ENCODE data around the gene ASB3. TPM values are rescaled to one million over a fixed set of nuclear protein-coding genes. Genes with fewer than 3 reads are reported as not detected.

ASB3 gene
- total RNA-seq, 1 donor from 2014 or later, result 47.7 TPM

DNA sequence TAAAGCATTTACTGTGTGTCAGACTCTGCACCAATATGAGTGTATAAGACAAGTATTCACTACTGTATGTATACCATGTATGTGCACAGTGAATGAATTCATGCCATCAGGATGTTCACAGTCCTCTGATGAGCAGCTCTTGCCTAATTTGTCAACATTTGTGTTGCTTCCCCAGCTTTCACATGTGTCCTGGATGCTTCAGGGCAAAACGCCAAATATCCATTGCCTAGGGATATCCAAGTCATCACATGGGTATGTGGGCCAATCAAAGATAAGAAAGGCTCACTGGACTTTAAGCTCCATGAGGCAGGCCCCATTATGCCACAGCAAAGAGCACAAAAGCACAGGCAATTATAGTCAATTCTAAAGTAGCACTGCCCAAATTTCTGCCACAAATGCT is 153.3 kb downstream of the ASB3 start:
- Mint-ChIP-seq H3K9me3 (no peaks in the 10 kb centered on the region), H3K36me3 (no peaks in the 10 kb centered on the region), H3K27me3 (no peaks in the 10 kb centered on the region), H3K4me1 (ENCODE audit: unreplicated experiment) (no peaks in the 10 kb centered on the region), H3K27ac (no peak overlapping the region), H3K4me3 (no peak overlapping the region)
- TF ChIP-seq, protein P1, sequence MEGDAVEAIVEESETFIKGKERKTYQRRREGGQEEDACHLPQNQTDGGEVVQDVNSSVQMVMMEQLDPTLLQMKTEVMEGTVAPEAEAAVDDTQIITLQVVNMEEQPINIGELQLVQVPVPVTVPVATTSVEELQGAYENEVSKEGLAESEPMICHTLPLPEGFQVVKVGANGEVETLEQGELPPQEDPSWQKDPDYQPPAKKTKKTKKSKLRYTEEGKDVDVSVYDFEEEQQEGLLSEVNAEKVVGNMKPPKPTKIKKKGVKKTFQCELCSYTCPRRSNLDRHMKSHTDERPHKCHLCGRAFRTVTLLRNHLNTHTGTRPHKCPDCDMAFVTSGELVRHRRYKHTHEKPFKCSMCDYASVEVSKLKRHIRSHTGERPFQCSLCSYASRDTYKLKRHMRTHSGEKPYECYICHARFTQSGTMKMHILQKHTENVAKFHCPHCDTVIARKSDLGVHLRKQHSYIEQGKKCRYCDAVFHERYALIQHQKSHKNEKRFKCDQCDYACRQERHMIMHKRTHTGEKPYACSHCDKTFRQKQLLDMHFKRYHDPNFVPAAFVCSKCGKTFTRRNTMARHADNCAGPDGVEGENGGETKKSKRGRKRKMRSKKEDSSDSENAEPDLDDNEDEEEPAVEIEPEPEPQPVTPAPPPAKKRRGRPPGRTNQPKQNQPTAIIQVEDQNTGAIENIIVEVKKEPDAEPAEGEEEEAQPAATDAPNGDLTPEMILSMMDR (conservative IDR thresholded peaks at IDR 0.05), result no peak
- no peak for DNase-seq (ENCODE audit: extremely low spot score, unreplicated experiment)

DNA sequence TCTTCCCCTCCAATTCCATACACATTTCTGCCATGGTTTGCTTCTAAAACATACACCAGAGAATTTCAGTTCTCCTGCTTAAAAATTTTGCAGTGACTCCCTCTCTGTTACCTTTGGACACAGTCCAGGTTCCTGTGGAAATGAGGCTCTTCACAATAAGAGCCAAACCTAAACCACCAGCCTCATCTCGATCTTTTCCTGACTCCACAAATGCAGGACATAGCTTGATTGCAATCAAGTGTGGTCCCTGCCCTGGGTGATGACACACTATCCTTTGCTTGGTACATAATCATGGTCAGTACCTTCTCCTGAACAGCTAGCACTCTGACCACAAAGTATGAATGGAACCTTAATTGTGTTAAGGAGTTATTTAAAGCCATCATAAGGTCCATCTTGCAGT is 154.0 kb downstream of the ASB3 start:
- DNase-seq (ENCODE audit: extremely low spot score, unreplicated experiment), result no peak
- H3K4me3 Mint-ChIP-seq, result no peak overlapping the region
- H3K9me3 Mint-ChIP-seq, result no peaks in the 10 kb centered on the region
- no peaks in the 10 kb centered on the region for H3K27me3 Mint-ChIP-seq
- no peaks in the 10 kb centered on the region for H3K4me1 Mint-ChIP-seq (ENCODE audit: unreplicated experiment)
- TF ChIP-seq, protein P1 (conservative IDR thresholded peaks at IDR 0.05), result no peak
- no peaks in the 10 kb centered on the region for H3K36me3 Mint-ChIP-seq
- H3K27ac Mint-ChIP-seq, result no peak overlapping the region

DNA sequence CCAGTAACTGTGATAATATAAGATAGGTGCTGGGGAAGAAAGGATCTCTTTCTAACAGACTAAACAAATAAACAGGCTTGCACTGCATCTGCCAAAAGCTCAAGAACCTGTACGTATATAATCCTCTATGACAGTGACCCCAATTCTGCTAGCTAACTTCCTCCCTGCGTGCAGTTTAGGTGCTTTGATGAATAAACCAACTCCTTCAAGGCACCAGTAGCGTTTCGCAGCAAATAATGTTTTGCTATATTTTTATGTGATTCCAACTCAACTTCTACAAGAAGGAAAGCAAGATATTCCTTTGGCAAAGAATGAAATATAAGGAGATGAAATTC is 154.7 kb downstream of the ASB3 start:
- H3K9me3 Mint-ChIP-seq, result no peaks in the 10 kb centered on the region
- no peak overlapping the region for H3K27ac Mint-ChIP-seq
- H3K27me3 Mint-ChIP-seq, result no peaks in the 10 kb centered on the region
- TF ChIP-seq, protein P1 (conservative IDR thresholded peaks at IDR 0.05), result no peak
- no peaks in the 10 kb centered on the region for H3K36me3 Mint-ChIP-seq
- no peak for DNase-seq (ENCODE audit: extremely low spot score, unreplicated experiment)
- no peak overlapping the region for H3K4me3 Mint-ChIP-seq
- no peaks in the 10 kb centered on the region for H3K4me1 Mint-ChIP-seq (ENCODE audit: unreplicated experiment)

DNA sequence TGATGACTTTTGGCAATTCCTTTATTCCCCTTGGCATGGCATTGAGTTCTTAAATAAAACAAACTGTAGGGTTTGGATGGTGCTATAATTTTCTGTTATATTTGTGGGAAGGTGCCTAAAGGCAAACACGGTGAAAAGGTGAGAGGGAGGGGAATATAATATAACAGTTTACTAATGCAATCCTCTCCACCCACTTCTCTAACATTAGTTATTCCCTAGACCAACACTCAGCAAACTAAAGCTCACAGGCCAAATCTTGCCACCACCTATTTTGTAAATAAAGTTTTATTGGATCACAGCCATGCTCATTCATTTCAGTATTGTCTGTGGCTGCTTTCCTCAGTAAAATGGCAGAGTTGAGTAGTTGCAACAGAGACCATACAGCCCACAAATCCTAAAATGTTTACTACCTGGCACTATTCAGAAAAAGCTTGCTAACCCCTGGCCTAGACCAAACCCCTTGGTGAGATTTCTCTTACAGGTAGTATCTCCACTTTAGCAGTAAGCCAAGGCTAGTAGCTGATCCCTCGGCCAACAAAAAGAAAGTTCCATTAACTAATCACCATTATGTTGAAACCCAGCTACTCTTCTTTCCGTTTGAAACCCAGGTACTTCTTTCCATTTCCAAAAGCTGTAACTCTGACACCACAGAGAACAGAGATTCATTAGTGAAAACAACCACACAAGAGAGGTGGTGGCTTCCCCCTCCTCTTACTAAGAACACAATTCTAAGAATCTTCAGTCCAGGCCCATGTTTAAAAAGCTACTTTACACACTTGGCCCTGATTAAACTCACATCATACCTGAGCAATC is 155.2 kb downstream of the ASB3 start:
- TF ChIP-seq, protein P1 (conservative IDR thresholded peaks at IDR 0.05), result no peak
- Mint-ChIP-seq H3K27me3 (no peaks in the 10 kb centered on the region), H3K4me3 (no peak overlapping the region)

DNA sequence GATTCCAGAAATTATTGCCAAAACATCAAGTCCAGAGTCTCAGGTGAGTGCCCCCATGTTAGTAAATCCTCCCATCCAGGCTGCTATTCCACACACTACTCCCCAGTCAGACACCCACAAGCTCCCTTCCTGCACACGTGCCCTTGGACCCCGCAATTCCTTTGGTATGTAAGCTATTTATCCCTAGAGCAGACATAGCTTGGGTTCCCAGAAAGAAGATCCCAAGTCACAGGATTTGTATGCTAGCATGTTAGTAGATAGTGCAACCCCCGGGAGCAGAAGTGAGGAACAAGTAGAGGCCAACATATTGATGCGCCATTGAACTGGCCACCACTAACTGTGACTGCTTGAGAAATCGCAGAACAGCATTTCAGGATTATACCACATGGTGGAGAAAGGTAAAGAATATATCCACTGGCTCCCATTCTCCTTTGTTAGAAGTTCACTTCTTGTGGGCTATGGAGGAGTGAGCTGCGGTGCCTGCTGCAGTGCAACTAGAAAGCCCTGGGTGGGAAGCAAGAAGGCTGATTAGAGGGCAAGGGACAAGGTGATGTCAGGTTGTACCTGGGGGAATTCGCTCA is 156.6 kb downstream of the ASB3 start:
- TF ChIP-seq, protein P1 (conservative IDR thresholded peaks at IDR 0.05), result no peak
- Mint-ChIP-seq H3K27ac (no peak overlapping the region), H3K36me3 (no peaks in the 10 kb centered on the region), H3K27me3 (no peaks in the 10 kb centered on the region), H3K4me3 (no peak overlapping the region), H3K9me3 (no peaks in the 10 kb centered on the region), H3K4me1 (ENCODE audit: unreplicated experiment) (no peaks in the 10 kb centered on the region)
- DNase-seq (ENCODE audit: extremely low spot score, unreplicated experiment), result no peak

More for the DNA sequence above, 155.2 kb downstream of the ASB3 start:
- no peak overlapping the region for H3K27ac Mint-ChIP-seq
- no peaks in the 10 kb centered on the region for H3K9me3 Mint-ChIP-seq
- no peaks in the 10 kb centered on the region for H3K36me3 Mint-ChIP-seq
- no peak for DNase-seq (ENCODE audit: extremely low spot score, unreplicated experiment)
- no peaks in the 10 kb centered on the region for H3K4me1 Mint-ChIP-seq (ENCODE audit: unreplicated experiment)

All from type B pancreatic cell (in vitro differentiated cells).